NCI-H146 treated with DMSO at 0.1 percent for 48 hours (cell line): ENCODE measurements around the gene GALNT13.

ENCODE experiments used
- DNase-seq: peaks from one replicate; lab custom pipeline; 2025; ENCODE audit not compliant: unreplicated experiment; lab: John Stamatoyannopoulos, UW

Gene GALNT13

DNA sequence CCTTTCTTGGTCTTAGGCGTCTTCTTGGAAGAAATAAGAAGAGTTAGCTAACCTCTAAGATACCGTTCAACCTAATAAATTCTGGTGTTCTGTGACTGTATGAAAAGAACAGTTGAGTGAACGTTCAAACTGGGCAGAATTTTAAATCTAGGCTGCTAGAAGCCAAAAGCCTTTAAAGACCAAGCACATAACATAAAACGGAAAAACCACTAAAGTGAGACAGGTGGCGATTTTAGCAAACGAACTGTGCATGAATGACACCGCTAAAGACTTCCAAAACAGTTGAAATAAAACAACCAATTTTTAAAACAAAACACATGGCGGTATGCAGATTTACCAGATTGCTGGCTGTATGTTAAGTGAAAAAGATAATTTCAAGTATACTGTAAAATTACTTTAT is 73.1 kb downstream of the GALNT13 start:
- DNase-seq: no peak

DNA sequence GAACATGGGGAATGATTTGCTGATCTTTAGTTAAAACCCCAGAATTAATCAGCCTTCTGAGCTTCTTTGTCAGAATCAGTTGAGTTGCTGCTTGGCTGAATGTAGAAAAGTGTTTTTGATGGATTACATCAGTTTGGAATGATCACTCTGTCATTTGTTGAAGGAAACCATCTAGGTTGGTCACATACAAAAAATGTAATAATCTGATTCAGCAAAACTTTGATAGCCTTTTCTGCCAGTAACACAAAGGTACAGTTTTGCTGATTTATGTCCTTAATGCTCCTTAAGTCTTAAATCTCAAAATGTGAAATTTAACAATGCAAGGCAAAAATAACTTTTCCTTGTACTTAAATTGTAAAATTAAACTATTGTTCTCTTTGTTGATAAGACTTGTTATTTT is 74.3 kb downstream of the GALNT13 start:
- no peak for DNase-seq

DNA sequence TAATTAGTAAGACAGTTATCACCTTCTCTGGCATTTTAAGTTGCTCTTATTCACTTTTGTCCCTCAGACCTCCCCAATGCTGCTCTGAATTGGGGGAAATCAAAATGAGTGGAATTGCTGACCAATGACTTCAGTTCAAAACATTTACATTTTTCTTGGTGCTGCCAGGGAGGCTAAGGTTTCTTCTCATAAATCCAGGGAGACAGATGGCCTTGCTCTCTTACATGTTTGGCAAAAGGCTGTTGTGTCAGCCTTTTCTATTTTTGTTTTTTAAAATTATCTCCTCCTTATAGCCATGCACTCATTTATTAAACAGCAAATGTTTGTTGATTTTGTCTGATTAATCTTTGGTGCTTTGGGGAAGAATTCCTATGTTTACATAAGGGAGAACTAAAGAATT is 82.0 kb downstream of the GALNT13 start:
- no peak for DNase-seq

- DNase-seq: no peak
Observed at GRCh38 chr2:153963256-153963655, 91.5 kb downstream of the GALNT13 start.

DNA sequence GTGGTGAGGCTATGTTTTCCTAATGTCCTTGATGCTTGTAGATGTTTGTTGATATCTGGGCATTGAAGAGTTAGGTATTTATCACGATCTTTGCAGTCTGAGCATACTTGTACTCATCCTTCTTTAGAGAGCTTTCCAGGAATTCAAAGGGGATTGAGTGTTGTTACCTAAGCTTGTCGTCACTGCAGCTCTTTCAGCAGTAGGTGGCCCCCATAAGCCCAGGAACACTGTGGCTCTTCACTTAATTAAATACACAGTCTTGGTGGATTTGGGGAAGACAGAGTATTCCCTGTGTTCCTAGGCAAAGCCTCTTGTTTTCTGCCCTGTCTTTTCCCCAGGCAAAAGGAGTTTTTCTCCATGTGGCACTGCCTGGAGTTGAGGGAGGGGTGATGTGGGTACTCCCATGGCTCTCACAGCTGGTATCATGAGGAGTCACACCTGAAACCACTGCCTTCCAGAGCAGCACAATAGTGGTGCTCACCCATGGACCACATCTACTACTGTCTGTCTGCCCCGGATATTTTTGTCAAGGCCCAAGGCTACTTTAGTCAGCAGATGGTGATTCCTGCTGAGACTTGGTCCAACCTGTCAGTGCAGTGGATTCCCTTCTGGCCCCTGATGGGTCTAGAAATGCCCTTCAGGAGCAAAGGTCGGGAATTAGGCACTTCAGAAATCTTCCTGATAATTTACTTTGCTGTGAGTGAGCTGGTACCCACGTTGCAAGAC is 95.7 kb downstream of the GALNT13 start:
- no peak for DNase-seq

GRCh38 chr2:153971250-153971649 is 99.5 kb downstream of the GALNT13 start:
- no peak for DNase-seq

- no peak for DNase-seq
Observed at GRCh38 chr2:153971855-153972254, 100.1 kb downstream of the GALNT13 start.

DNA sequence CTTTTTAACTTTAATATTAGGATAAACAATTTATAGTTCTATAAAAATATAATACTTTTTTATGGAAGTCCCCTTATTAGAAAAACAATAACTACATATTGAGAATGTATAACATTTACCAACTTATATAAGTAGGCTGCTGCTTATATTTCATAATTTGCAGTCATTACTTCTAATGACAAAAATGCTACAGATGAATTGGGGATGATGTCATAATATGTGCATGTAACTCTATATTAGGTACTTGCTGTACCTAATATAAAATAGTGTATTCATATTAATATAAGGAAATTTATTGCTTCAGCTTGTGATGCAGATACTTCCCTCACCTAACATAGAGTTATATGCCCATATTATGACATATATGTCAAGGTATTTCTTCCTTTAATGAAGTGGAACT is 100.7 kb downstream of the GALNT13 start:
- DNase-seq: no peak

GRCh38 chr2:153986488-153987229 is 114.9 kb downstream of the GALNT13 start:
- DNase-seq: no peak

DNA sequence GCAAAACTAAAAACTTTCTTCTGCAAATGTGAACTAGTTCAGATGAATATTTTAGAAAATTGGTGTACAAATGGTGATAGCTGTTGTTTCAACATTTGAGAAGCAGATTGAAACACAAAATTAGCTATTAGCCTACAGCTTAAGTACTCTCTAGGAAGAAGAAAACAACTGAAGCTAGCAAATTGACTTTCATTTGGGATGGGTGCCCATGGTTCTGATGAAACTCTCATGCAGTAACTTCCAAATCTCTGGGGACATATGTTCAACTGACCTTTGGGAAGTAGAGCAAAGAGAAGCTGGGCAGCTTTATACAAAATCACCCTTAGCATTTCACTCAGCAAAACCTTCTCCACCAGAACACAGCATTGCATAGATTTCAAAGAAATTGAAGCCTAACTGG is 119.0 kb downstream of the GALNT13 start:
- no peak for DNase-seq

- no peak for DNase-seq
Observed at GRCh38 chr2:154013514-154013913, 141.8 kb downstream of the GALNT13 start.

GRCh38 chr2:154015233-154015632 is 143.5 kb downstream of the GALNT13 start:
- no peak for DNase-seq

DNA sequence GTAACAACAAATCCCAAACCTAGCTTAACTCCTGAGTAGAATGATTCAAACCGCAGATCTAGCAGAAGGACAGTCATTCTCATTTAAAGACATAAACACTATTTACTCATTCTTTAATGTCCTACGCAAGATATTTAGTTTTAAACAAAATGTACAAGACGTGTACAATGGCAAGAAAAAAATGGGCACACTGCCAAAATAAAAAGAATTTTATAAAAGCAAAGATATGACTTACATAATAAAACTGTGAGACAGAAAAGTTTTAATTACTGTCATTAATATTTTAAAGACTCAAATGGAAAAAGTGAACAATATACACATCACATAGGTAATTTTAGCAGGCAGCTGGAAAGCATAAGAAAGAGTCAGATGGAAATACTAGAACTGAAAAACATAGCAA is 157.8 kb downstream of the GALNT13 start:
- DNase-seq: no peak

- DNase-seq: no peak
Observed at GRCh38 chr2:154032220-154032619, 160.5 kb downstream of the GALNT13 start.

DNA sequence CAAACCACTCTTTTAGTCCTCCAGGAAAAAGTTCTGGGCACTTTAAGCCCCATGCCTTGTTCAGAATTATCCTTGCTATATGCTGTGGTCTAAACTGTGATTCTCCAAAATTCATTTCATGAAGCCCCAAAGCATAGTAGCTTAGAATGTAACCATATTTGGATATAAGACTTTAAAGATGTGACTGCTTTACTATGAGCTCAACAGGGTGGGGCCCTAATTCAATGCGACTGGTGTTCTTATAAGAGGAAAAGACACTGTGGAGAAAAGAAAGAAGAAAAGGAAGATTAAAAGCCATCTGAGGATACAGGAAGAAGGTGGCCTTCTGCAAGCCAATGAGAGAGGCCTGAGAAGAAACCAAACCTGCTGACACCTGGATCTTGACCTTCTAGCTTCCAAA is 174.8 kb downstream of the GALNT13 start:
- no peak for DNase-seq

GRCh38 chr2:154048905-154049304 is 177.2 kb downstream of the GALNT13 start:
- no peak for DNase-seq

DNA sequence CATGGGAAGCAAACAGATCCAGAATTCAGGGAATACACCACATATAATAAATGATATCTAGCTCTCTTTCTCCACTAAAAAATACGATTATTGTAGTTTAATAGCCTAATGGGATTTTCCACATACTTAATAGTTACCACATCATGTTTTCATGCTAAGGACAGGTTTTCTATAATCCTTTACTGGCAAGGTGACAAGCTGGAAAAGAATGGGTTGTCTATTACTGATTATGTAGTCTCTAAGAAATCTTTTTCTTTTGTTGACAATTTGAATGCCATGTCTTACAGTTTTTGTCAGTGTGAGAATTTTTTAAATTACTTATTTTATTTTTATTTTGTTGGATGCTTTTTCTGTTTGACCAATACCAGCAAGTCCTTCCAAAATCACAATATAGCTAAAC is 177.8 kb downstream of the GALNT13 start:
- DNase-seq: no peak

DNA sequence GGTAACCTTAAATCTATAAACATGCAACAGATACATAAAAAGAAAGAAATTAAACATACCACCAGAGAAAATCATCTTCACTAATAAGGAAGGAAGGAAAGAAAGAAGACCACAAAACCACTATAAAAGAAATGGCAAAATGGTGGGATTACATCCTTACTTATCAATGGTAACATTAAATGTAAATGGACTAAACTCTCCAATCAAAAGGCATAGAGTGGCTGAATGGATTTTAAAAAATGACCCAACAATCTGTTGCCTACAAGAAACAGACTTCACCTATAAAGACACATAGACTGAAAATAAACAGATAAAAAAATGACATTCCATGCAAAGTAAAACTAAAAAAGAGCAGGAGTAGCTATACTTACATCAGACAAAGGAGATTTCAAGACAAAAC is 195.4 kb downstream of the GALNT13 start:
- no peak for DNase-seq

DNA sequence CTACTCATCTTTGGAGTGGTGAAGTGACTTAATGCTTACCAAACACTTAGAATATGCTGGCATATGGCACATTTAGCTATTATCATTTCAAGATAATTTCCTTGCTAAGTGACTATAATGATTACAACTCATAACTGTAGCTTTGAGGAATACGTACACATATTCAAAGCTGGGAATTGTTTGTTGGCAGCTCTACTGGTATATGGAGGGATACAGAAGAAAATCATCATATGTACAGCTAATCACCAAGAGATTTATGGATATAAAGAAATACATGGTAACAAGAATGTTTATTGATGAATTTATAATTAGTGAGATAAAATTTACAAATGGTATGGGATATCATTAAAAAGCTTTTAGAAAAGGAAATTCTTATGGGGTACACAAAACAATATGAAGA is 207.2 kb downstream of the GALNT13 start:
- no peak for DNase-seq

GRCh38 chr2:154092571-154092970 is 220.8 kb downstream of the GALNT13 start:
- DNase-seq: no peak

GRCh38 chr2:154093856-154094255 is 222.1 kb downstream of the GALNT13 start:
- no peak for DNase-seq

DNA sequence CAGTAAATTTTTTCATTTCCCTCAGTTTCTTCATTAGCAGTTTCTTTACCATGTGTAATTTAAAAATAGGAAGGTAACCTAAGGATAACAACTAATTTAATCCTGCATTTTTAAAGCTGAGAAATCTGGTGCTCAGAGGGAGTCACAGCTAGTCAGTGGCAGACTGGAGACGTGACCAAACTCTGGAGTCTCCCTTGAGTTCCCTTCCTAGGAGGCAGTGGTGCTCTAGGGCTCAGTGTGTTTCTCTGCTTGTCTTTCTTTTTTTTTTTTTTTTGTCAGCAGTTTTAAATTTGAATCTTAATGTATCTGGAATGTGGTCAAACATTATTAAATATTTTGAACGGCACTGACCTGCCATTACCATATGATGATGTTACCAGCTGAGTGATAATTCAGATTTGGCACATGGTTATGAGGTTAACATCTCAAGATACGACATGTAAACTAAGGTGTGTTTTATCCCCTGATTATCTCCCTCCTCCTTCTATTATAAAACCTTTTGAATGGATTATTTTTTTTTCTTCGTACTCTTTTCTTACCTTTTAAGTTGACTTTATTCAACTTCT is 226.2 kb downstream of the GALNT13 start:
- DNase-seq: no peak
